ENCODE data around the gene PCDHB4. TPM values are rescaled to one million over a fixed set of nuclear protein-coding genes. Genes with fewer than 3 reads are reported as not detected.
A peak's percentile ranks its signal among the peaks of the same experiment; 100 is the strongest.
"Not testable (repeated sequence)": the region's sequence is repeated elsewhere in the genome, so short reads cannot be mapped to it uniquely, and the experiment has no call there.

PCDHB4 gene
- total RNA-seq, 4 donors from 2014 or later = 1.2 to 5.1 (median 3.8) TPM

- WGBS = 92% methylated on average over 1 of the region's 1 CpG
- TF ChIP-seq CTCF (IDR thresholded peaks at IDR 0.05) = no peak
- no peak for TF ChIP-seq POLR2AphosphoS5 (IDR thresholded peaks at IDR 0.05)
- TF ChIP-seq EP300 (IDR thresholded peaks at IDR 0.05) = no peak
- TF ChIP-seq POLR2A (IDR thresholded peaks at IDR 0.05; ENCODE audit: low read depth) = no peak
- peaks cover 0 to 43% (median 14%) of the 10 kb centered on the region in 4 donors for H3K9me3 ChIP-seq
- no peaks in the 10 kb centered on the region for H3K4me1 ChIP-seq
- H3K36me3 ChIP-seq = no peaks in the 10 kb centered on the region
- no peak overlapping the region for H3K4me3 ChIP-seq
- DNase-seq (ENCODE audit: extremely low spot score) = no peak
- intact Hi-C loops (cut with DNase I) = no loop called here
- peaks cover 0 to 19% (median 2%) of the 10 kb centered on the region in 4 donors for H3K27me3 ChIP-seq
- H3K27ac ChIP-seq (replicated peaks in 1 of 4) = no peak overlapping the region
Observed at GRCh38 chr5:141127305-141127704, 5.7 kb downstream of the PCDHB4 start.

- peaks cover 0 to 13% (median 0%) of the 10 kb centered on the region in 4 donors for H3K27me3 ChIP-seq
- DNase-seq (ENCODE audit: extremely low spot score) = no peak
- H3K27ac ChIP-seq (replicated peaks in 1 of 4) = no peak within 1 kb of the TSS
- peak within 1 kb of the TSS; percentile 35 to 52 (median 48) for H3K4me3 ChIP-seq
- H3K9me3 ChIP-seq = peaks cover 0 to 85% (median 54%) of the 10 kb centered on the region in 4 donors
- 20% methylated on average over 22 of the region's 22 CpGs for WGBS
- H3K4me1 ChIP-seq = no peaks in the 10 kb centered on the region
- H3K36me3 ChIP-seq = no peaks in the 10 kb centered on the region
- intact Hi-C loops (cut with DNase I) = no loop called here
- TF ChIP-seq EP300 (IDR thresholded peaks at IDR 0.05) (no peak), CTCF (IDR thresholded peaks at IDR 0.05) (peak; percentile 12 to 40 (median 28)), POLR2A (IDR thresholded peaks at IDR 0.05; ENCODE audit: low read depth) (no peak)
Observed at GRCh38 chr5:141135030-141135717, 13.6 kb downstream of the PCDHB4 start, which contains the start of gene PCDHB5. Gene PCDHB5 (plus strand): TSS chr5:141135206. CDS start chr5:141135435, 229 bp downstream.

GRCh38 chr5:141135718-141136266 lies 14.2 kb downstream of the PCDHB4 start:
- no peak for DNase-seq (ENCODE audit: extremely low spot score)
- H3K4me1 ChIP-seq = no peaks in the 10 kb centered on the region
- peaks cover 0 to 13% (median 0%) of the 10 kb centered on the region in 4 donors for H3K27me3 ChIP-seq
- peak overlapping the region; percentile 35 to 52 (median 48) for H3K4me3 ChIP-seq
- TF ChIP-seq EP300 (IDR thresholded peaks at IDR 0.05) = no peak
- no peak for TF ChIP-seq POLR2A (IDR thresholded peaks at IDR 0.05; ENCODE audit: low read depth)
- TF ChIP-seq CTCF (IDR thresholded peaks at IDR 0.05) = no peak
- no peak for TF ChIP-seq POLR2AphosphoS5 (IDR thresholded peaks at IDR 0.05)
- no peak overlapping the region for H3K27ac ChIP-seq (replicated peaks in 1 of 4)
- WGBS = 58% methylated on average over 19 of the region's 19 CpGs
- peaks cover 0 to 90% (median 57%) of the 10 kb centered on the region in 4 donors for H3K9me3 ChIP-seq
- intact Hi-C loops (cut with DNase I) = no loop called here
- H3K36me3 ChIP-seq = no peaks in the 10 kb centered on the region

GRCh38 chr5:141137346-141137745 lies 15.7 kb downstream of the PCDHB4 start:
- Histone ChIP-seq H3K9me3 (peaks cover 0 to 81% (median 57%) of the 10 kb centered on the region in 4 donors), H3K27me3 (peaks cover 0 to 13% (median 0%) of the 10 kb centered on the region in 4 donors)
- H3K4me3 ChIP-seq; H3K36me3 ChIP-seq; H3K4me1 ChIP-seq; intact Hi-C loops (cut with DNase I); H3K27ac ChIP-seq (replicated peaks in 1 of 4); DNase-seq (ENCODE audit: extremely low spot score): not testable (repeated sequence)
- WGBS = 58% methylated on average over 5 of the region's 34 CpGs

GRCh38 chr5:141149812-141150211 lies 28.2 kb downstream of the PCDHB4 start, which contains the start of gene PCDHB6:
Gene PCDHB6 (plus strand): TSS chr5:141150057. CDS start chr5:141150258, 201 bp downstream.
- WGBS = 16% methylated on average over 18 of the region's 18 CpGs
- no peak for DNase-seq (ENCODE audit: extremely low spot score)
- peaks cover 0 to 68% (median 55%) of the 10 kb centered on the region in 4 donors for H3K9me3 ChIP-seq
- no peak for TF ChIP-seq EP300 (IDR thresholded peaks at IDR 0.05)
- peak in 1 of 3 experiments; percentile 18 for TF ChIP-seq CTCF (IDR thresholded peaks at IDR 0.05)
- intact Hi-C loops (cut with DNase I) = no loop called here
- no peak within 1 kb of the TSS for H3K27ac ChIP-seq (replicated peaks in 1 of 4)
- no peaks in the 10 kb centered on the region for H3K36me3 ChIP-seq
- peak within 1 kb of the TSS in 2 of 4 donors; percentile 23 to 26 for H3K4me3 ChIP-seq
- H3K27me3 ChIP-seq = peaks cover 0 to 36% (median 0%) of the 10 kb centered on the region in 4 donors
- no peaks in the 10 kb centered on the region for H3K4me1 ChIP-seq

Data from esophagus muscularis mucosa (tissue), 4 donors.